ENCODE data around the gene SREK1IP1.
A peak's percentile ranks its signal among the peaks of the same experiment; 100 is the strongest.

Gene SREK1IP1

DNA sequence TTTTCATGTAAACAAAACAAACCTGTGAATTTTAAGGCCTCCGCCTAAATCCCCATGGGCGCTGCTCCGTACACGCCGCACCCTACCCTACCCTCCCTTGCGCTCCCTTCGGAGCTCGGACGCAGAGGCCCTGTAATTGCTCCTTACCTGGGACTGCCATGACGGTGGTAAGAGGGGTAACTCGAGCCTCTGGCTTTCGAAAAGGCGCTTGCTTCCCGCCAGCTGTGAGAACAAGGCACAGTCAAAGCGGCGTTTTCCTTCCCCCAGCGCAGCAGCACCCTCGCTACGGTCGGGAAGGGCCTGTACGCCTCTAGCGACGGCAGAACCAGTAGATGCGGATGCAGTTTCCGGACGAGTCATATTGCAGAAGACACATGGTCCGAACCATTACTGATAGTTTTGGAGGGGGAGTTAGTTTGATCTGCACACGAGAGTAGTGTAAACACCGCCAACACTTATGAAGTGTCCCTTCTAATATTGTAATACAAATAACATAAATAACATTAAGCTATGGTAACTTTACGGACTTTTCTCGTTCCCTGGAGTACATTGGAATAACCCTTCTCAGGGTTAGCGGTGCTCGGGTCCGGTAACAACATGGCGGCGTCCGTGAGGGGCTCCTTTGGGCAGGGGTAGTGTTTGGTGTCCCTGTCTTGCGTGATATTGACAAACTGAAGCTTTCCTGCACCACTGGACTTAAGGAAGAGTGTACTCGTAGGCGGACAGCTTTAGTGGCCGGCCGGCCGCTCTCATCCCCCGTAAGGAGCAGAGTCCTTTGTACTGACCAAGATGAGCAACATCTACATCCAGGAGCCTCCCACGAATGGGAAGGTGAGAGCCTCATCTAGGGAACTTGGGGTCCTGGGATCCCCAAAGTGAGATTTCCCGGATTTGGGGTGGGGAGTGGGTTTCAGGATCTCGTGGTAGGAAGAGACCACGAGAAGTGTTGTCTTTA is at the start of gene SREK1IP1, which contains the start of gene CWC27:
TSS of gene SREK1IP1 (minus strand) at position 334 of the 955 bp plus-strand sequence. CDS start at position 160, 174 bp downstream.
TSS of gene CWC27 (plus strand) at position 573 of the 955 bp plus-strand sequence. CDS start at position 790, 217 bp downstream.
- in situ Hi-C loops (cut with HindIII; ENCODE audit: low sequenced_read_pairs): no loop called here
- TF ChIP-seq, protein P1, sequence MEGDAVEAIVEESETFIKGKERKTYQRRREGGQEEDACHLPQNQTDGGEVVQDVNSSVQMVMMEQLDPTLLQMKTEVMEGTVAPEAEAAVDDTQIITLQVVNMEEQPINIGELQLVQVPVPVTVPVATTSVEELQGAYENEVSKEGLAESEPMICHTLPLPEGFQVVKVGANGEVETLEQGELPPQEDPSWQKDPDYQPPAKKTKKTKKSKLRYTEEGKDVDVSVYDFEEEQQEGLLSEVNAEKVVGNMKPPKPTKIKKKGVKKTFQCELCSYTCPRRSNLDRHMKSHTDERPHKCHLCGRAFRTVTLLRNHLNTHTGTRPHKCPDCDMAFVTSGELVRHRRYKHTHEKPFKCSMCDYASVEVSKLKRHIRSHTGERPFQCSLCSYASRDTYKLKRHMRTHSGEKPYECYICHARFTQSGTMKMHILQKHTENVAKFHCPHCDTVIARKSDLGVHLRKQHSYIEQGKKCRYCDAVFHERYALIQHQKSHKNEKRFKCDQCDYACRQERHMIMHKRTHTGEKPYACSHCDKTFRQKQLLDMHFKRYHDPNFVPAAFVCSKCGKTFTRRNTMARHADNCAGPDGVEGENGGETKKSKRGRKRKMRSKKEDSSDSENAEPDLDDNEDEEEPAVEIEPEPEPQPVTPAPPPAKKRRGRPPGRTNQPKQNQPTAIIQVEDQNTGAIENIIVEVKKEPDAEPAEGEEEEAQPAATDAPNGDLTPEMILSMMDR (IDR thresholded peaks at IDR 0.05; ENCODE audit: low read depth, low read length): peak; percentile 23
- peak within 1 kb of the TSS; percentile 91 for H3K4me3 ChIP-seq (ENCODE audit: low read depth, low read length)
- peak; percentile 95 for DNase-seq (ENCODE audit: low read depth, low spot score)

DNA sequence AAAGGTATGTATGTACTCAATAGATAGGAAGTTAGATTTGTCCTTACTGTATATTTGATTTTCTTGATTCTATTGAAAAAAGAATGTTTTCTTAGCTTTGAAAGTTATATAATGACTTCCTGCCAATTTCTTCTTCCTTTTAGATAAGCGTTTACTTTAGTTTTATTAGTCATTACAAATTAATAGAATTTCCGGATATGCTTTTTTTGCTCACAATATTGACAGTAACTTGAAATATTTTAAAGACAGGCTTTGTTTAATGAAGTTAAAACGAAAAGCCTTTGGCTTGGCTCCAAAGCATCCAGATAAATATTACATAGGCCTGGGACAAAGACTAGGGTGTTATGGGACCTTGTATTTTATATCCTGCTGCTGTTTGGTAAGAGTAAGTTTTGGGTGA is 49.8 kb upstream of the SREK1IP1 start:
- TF ChIP-seq, protein P1 (IDR thresholded peaks at IDR 0.05; ENCODE audit: low read depth, low read length): no peak
- DNase-seq (ENCODE audit: low read depth, low spot score): no peak
- H3K4me3 ChIP-seq (ENCODE audit: low read depth, low read length): no peak overlapping the region
- in situ Hi-C loops (cut with HindIII; ENCODE audit: low sequenced_read_pairs): no loop called here

DNA sequence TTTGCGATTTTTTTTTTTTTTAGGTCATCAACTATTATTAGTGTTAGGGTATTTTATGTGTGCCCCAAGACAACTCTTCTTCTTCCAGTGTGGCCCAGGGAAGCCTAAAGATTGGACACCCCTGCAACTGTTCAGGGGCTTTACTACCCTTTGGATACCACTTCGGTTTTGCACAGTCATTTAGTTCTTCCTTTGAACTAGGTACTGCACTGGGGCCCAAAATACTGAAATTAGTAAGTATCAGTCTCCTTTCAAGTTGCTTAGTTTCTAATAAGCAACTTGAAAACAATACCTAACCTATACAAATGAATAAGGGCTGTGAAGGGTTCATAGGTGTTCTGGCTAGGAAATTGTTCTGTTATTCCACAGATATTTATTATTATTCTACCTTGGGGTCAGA is 45.6 kb upstream of the SREK1IP1 start:
- TF ChIP-seq, protein P1 (IDR thresholded peaks at IDR 0.05; ENCODE audit: low read depth, low read length): no peak
- no peak for DNase-seq (ENCODE audit: low read depth, low spot score)
- in situ Hi-C loops (cut with HindIII; ENCODE audit: low sequenced_read_pairs): no loop called here
- no peak overlapping the region for H3K4me3 ChIP-seq (ENCODE audit: low read depth, low read length)

DNA sequence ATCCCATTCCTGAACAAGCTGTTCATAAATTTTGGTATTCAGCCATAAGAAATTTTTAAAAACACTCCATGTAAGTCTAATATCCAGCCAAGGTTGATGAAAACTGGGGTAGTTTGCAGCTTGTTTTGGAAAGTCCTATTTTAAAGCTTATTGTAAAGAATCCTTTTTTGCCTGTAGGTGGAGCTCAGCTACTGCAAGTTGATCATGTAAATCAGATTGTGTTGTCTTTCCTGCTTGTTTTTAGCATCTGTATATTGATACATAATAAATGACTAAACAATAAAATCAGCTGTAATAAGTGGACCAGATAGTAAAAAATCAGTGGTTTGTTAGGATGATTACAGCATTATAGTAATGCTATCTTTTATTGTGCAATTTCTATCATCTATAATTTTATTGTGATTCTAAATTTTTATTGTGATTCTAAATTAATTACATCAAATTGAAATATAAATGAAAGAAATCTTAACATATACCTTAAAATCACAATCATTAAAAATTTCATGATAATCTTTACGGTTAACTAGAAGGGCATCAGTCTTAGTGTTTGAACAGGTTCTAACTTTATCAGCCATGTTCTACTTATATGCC is 42.7 kb upstream of the SREK1IP1 start:
- H3K4me3 ChIP-seq (ENCODE audit: low read depth, low read length): no peak overlapping the region
- TF ChIP-seq, protein P1 (IDR thresholded peaks at IDR 0.05; ENCODE audit: low read depth, low read length): peak; percentile 65
- DNase-seq (ENCODE audit: low read depth, low spot score): peak; percentile 71
- in situ Hi-C loops (cut with HindIII; ENCODE audit: low sequenced_read_pairs): no loop called here

DNA sequence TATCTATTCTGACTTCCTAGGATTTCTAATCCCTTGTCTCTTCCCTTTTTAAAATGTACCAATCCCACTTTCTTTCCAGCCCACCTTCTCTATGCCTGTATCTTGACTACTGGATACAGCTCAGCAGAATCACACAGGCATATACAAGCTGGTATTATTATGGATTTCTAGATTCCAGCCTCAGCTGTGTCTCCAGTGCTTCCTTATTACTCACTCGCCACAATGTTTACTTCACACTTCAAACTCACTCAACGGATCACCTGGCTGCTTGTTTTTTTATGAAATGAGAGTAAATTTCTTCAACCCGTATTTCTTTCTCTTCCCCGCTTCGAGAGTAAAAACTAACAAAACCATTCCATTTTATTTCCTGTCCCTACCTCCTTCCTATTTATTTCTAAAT is 39.0 kb upstream of the SREK1IP1 start:
- TF ChIP-seq, protein P1 (IDR thresholded peaks at IDR 0.05; ENCODE audit: low read depth, low read length): no peak
- in situ Hi-C loops (cut with HindIII; ENCODE audit: low sequenced_read_pairs): no loop called here
- no peak overlapping the region for H3K4me3 ChIP-seq (ENCODE audit: low read depth, low read length)
- peak; percentile 5 for DNase-seq (ENCODE audit: low read depth, low spot score)

DNA sequence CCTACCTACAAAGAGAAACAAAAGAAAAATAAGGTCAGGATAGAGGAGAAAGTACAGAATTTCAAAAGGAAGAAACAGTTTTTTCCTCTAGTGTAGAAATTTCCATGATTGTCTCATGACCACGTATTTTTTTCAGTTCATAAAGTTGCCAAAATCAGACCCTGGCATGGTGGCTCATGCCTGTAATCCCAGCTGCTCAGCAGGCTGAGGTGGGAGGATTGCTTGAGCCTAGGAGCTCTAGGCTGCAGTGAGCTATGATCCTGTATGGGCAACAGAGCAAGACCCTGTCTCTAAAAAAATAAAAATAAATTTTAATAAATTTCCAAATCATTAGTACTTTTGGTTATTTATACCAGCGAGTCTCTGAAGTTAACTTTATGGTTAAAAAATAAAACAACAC is 38.0 kb upstream of the SREK1IP1 start:
- in situ Hi-C loops (cut with HindIII; ENCODE audit: low sequenced_read_pairs): no loop called here
- TF ChIP-seq, protein P1 (IDR thresholded peaks at IDR 0.05; ENCODE audit: low read depth, low read length): no peak

More for the DNA sequence above, 38.0 kb upstream of the SREK1IP1 start:
- H3K4me3 ChIP-seq (ENCODE audit: low read depth, low read length): no peak overlapping the region
- DNase-seq (ENCODE audit: low read depth, low spot score): no peak

Data from astrocyte of the spinal cord (primary cell).